Measurements from ENCODE around the gene NFS1. TPM values are rescaled to one million over a fixed set of nuclear protein-coding genes. Genes with fewer than 3 reads are reported as not detected.
A peak's percentile ranks its signal among the peaks of the same experiment; 100 is the strongest.

The NFS1 gene
- polyA plus RNA-seq, 1 donor = 12.6 TPM

DNA sequence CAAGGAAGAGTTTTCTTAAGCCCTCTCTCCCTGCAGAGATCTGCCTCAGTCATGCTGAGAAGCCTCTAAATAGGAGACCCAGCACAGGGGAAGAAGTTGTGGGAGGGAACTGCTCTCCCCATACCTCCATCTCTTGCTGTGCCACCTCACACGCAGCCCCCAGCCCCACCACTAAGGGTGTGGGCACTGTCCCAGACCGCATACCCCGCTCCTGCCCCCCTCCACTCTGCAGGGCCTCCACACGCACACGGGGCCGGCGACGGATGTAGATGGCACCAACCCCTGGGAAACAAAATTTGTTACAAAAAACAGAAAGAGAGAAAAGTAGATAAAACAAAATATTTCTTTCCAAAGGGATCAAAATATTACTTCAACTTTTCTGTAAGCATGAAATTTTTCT is 24.2 kb downstream of the NFS1 start:
- DNase-seq (ENCODE audit: low read depth) = no peak

DNA sequence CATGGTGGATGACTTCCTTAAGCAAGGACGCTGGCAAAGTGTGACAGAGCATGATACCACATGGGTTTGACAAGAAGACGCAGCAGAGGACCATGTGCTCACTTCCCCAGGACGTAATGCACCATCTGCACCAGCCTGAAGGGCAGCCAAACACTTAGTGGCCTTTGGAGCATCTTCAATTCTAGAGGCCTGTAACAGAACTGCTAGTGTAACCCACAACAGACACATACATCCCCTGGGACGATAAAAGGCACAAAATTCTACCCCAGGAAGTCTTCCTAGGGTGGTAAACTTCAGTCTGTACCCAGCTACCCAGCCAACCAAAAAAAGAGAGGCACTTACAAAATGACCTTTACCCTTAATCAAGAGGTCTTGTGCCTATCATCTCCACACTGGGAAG is 25.3 kb downstream of the NFS1 start:
- DNase-seq (ENCODE audit: low read depth) = no peak

DNA sequence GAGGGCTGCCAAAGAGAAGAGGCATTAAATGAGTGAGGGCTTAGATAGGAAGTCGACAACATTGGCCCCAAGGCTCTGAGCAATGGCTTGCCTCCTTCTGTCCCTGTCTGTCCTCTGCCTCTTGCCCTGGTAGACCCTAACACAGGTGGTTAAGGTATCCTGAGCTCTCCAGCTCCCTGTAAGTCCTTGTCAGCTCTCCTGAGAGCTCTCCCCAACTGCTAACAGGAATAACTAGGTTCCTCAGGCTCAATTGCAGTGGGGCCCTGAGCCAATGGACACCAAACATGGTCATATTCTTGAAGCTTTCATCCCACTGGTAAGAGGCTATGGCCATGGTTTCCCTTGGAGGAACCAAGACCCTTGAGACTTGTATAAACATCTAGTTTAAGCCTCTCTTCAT is 29.5 kb downstream of the NFS1 start:
- no peak for DNase-seq (ENCODE audit: low read depth)

DNA sequence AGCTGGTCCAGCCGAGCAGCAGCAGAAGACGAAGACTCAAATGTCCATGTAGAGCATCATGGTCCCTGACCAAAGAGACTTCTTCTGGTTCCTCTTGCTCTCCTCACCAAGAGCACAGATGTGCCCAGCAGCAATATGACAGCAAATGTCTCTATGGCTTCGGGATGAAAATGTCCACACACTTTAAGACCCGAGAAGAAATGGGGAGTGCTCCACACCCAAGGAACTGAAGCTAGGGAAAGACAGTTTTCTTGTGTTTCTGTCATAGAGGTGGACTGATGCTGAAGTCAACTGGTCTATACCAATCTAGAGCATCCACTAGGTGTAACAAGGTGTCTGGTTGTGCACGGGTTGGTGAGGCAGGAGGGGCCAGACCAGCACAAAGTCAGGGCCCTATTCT is 29.9 kb downstream of the NFS1 start:
- DNase-seq (ENCODE audit: low read depth) = no peak

DNA sequence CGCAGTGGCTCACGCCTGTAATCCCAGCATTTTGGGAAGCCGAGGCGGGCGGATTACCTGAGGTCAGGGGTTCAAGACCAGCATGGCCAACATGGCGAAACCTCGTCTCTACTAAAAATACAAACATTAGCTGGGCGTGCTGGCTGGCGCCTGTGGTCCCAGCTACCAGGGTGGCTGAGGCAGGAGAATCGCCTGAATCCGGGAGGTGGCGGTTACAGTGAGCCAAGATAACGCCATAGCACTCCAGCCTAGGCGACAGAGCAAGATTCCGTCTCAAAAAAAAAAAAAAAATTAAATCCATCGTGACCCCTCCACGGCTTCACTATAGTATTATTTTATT is 33.2 kb downstream of the NFS1 start:
- no peak for DNase-seq (ENCODE audit: low read depth)

DNA sequence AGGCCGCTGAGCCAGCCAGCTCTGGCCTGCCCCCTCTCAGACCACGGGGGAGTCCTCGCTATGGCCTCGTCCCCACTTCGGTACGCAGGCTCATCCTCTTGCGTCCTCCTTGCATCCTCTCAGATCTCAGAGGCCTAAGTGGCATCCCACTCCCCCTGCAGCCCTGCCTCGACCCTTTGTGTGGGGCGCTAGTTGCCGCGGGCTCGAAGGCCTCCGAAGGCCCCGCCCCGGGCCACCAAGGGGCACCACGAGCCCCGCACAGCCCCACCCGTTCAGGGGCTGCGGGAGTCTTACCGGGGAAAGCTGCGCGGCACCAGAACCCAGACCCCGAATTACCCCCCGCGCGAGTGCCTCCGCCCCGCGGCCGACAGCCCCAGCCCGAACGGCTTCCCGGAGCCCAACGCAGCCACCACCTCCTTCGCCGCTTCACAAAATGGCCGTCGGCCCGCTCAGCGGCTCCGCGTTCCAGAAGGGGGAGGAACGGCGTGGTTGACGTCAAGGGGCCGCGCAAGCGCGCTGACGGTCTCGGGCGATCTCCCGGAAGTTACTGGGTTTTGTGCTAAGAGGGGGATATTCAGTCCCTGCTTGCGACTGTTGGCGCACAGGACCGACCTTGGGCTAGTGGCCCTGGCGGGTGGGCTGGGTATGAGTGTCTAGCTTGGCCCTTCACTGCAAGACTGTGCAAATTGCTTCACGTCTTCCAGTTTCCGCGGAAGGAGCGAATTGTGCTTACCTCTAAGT is 34.5 kb downstream of the NFS1 start, which contains the start of the genes CPNE1 and RBM12:
Gene CPNE1 (minus strand): TSS at position 435 of the 741 bp plus-strand sequence. CDS start 31,977 bp downstream, outside the sequence.
Gene RBM12 (minus strand): TSS at position 435 of the 741 bp plus-strand sequence. CDS start 9,578 bp downstream, outside the sequence.
- DNase-seq (ENCODE audit: low read depth) = peak; percentile 92

DNA sequence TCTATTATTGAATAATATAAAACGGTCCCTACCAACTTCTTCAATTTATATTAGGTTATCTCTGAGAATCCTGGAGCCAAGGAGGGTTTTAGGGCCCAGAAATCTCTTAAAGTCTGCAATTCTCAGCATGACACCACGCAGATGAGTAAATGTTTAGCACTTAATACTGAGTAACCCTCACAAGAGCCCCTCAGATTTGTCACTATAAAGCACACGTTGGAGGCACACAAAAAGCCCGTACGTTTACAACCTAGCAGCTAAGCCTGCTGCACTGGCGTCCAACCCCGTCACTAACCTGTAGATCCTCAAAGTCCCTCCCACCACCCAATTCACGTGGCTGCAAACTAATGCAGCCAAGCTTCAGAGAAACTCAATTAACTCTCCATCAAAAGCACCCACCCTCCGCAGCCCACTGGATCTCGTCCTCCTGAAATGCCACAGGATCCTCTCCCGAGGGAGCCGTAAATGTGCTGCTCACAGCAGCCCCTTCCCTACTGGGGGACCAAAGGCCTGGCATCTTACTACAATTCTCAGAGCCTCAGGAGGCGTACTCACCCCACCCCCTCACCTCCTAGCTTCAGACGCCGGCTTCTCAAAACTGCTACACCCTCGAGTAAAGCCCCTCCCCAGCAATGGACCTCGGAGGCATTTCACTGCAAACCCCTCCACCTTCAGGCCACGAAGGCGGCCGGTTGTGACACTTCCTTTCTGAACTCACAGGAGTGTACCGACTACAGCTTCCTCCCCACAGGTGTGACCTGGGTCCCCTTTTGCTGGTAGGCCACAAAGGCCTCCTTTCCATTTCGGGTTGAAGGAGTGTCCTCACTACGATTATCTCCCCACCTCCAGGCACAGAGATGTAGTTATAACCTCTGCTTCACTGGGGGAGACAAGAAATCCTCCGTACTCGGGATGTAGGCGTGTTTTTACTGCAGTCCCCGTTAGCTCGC is 35.4 kb downstream of the NFS1 start:
- DNase-seq (ENCODE audit: low read depth) = peak; percentile 6

DNA sequence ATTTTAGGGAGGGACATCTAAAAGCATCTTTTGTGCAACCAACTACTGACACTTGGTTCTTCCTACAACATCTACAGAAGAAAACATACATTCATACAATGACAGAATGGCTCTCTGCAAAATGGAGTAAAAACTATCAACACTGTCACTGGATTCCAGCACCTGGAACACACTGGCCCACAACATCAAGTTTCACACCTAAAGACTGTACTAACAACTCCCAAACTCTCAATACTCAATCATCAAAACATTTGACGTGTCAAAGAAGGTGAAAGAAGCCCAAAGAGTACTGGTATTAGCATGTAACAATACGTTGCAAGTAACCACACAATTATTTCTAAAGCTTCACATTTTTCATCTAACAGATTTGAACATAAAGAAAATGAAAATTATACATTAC is 36.6 kb downstream of the NFS1 start:
- no peak for DNase-seq (ENCODE audit: low read depth)

DNA sequence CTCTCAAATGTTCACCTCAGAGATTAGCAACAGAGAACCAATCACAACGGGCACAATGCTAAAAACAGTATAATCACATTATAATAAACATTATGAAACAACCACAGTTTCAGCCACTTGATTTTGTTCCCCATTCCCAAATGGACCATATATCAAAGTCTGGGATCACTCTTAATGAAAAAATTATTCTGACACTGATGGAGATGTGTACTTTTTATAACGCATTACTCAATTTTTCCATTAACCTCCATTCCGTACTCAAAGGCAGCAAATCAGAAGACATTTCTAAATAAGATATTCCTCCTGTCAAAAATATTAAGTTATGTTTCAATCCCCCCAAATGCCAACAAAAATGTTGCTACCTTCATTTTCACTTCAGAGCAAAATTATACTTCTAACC is 37.2 kb downstream of the NFS1 start:
- no peak for DNase-seq (ENCODE audit: low read depth)

DNA sequence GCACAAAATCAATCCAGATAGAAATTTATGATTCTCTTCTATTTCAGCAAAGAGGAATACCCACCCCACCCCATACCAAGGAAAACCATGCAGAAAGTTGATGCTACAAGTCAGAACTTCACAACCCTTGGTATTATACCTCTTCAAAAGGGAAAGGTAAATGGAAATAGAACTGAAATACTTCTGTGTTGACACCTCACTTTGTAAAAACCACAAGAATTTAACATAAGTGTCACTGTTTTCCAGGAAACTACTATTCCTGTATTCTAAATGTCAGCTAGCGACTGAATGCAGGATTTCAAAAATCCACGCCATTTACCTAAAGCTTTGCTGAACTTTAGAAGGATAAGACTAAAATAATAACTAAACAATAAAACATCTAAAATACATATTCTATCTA is 38.1 kb downstream of the NFS1 start:
- DNase-seq (ENCODE audit: low read depth) = no peak

DNA sequence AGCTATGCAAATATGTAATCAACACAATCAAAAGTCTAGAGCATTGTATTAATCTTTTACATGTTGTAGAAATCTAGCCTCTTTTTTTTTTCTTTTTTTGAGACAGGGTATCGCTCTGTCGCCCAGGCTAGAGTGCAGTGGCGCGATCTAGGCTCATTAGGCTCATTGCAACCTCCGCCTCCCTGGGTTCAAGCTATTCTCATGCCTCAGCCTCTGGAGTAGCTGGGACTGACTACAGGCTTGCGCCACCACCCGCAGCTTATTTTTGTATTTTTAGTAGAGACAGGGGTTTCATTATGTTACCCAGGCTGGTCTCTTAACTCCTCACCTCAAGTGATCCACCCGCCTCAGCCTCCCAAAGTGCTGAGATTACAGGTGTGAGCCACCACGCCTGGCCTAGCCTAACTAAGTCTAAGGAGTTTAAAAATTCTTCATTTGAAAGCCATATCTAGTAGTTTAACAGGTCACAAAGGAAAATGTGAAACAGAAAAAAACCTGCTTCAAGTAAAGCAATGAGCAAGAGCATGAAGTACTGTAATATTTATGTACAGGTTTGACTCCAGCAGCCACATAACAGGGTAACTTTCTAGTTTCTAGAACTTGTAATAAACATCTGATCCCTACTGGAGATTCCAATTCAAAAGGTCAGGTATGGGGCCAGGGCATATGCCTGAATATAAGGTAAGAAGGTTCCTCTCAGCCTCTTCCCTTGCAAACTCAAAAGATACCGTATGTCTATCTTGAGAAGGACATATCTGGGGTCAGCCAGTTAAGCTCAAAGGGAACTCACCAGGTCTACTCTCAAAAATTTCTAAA is 38.8 kb downstream of the NFS1 start:
- no peak for DNase-seq (ENCODE audit: low read depth)

DNA sequence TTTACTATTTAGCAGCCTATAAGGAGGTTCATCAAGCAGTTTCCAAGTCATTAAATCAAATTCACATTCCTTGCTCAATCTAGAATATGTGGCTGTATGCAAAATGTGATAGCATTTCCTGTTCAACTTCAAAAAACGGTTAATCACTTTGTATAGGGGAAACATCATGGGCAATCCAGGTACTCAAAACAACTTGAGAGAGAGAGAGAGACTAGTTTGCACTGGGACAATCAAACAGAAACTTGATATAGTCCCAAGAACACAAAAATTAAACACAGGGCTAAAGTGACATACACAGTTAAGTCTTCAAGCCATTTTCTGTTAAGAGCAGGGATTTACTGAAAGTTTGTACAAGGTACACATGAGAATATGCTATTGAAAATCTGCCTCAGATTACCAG is 41.9 kb downstream of the NFS1 start:
- no peak for DNase-seq (ENCODE audit: low read depth)

DNA sequence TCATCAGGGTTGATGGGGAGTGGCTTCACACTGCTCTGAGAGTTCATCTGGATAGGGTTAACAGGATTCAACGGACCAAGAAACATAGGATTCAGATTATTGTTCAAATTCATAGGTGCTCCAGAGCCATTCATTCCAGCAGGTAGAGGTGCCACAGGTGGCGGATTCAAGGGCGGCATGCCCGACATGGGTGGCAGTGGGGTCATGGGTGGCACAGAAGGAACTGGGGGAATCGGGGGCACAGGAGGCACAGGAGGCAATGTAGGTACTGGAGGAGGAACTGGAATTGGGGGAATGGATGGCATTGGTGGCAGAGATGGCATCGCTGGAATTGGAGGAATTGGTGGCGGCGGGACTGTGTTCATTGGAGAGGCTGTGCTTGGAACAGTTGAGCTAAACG is 44.7 kb downstream of the NFS1 start:
- DNase-seq (ENCODE audit: low read depth) = no peak

DNA sequence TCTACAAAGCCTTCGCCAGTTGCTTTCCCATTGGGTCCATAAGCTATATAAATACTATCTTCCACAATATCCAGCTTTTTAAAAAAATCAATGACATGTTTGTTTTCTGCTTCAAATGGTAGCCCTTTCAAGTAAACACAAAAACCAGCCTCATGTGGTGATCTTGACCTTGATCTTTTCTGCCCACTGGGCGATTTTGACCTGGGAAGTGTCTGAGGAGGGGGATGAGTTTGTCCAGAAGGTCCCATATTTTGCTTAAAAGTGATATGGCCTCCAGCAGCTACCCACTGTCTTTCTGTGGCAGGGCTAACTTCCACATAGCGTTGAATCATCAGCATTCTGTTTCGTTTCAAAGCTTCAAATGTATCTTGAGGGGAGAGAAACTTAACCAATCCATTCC is 45.3 kb downstream of the NFS1 start:
- DNase-seq (ENCODE audit: low read depth) = no peak

DNA sequence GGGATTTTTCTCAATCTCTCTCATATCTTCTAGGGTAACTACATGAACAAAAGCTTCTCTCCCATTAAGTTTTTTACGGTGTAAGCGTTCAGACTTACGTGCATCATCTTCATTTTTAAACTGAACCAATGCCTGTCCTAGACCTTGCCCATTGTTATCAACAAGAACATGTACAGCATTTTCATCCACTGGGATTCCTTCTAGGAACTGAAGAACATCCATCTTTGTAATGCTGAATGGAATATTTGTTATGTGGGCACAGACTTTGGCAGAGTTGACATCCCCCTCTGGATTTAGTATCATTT is 45.8 kb downstream of the NFS1 start:
- no peak for DNase-seq (ENCODE audit: low read depth)

DNA sequence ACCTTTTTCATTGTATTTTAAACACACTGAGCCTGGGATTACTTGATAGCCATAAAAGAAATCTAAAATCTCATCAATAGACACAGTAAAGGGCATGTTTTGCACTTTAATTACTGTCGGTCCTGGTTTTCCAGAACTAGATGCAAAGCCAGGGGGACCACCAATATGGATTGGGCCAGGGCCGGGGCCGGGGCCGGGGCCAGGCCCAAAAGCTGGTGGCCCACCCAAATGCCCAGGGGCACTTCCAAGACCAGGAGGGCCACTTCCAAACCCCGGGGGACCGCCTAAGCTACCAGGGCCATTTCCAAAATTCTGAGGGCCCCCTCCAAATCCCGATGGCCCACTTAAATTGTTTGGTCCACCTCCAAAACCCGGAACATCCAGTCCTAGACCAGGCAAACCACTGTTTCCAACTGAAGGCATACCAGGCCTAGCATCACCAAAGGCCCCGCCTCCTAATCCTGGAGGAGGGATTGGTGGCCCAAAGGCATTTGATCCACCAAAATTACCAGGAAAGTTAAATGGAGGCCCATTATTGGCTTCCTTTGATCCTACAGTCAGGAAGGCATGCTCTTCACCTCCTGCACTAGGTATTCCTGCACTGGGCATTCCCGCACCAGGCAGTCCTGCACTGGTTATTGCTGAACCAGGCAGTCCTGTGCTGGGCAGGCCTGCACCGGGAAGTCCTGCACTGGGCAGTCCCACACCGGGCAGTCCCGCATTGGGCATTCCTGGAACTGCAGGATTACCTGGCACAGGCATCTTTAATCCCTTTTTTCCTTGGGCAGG is 46.3 kb downstream of the NFS1 start:
- DNase-seq (ENCODE audit: low read depth) = no peak

DNA sequence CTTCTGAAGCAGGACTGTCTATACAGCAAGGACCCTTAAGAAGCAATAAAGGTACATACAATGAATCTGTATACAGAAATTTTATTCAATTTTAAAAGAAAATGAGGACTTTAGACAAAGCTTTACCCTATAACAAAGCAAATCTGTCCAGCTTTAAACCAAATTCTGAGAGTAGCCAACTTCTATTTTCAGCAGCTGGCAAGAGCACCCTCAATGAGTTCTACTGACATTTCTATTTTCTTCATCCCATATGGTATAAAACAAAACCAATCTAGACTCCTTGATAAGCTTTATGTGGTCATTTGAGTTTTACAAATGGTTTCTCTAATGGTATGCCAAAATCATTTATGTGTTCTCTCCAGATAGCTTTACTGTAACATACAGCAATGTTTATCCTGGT is 47.2 kb downstream of the NFS1 start:
- DNase-seq (ENCODE audit: low read depth) = no peak

DNA sequence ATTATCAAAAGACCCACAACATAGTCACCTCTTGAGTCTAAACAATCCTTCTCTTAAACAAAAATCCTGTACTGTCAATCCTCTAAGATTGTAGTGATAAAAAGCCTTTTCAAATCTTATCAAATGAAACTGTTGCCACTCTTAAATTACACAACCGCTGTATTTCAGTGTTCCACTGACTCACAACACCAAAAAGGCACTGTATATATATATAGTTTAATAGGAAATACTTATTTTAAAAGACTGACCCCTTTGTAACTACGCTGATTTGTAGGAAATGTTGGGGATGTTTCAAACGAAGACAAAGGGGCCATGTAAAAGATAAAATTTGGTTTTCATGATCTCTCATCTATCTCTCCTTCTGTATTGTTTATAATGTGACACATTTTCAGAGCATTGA is 48.5 kb downstream of the NFS1 start:
- no peak for DNase-seq (ENCODE audit: low read depth)

DNA sequence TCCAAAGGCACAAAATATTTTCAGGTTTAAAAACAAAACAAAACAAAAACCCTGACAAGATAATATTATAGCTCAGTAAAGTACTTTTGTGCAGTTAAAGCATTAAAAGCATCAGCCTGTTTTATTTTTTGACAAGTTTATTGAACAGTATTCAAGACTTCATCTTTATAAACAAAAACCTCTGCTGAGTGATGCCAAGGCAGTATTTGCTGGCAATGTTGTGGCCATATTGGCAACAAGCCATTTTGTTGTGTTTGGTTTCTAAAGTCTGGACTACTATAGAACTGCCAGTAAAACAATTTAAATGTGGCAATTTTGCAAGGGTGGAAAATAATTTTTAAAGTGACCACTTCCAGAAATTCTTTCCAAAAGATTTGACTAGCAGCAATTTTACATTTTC is 50.3 kb downstream of the NFS1 start:
- DNase-seq (ENCODE audit: low read depth) = no peak

DNA sequence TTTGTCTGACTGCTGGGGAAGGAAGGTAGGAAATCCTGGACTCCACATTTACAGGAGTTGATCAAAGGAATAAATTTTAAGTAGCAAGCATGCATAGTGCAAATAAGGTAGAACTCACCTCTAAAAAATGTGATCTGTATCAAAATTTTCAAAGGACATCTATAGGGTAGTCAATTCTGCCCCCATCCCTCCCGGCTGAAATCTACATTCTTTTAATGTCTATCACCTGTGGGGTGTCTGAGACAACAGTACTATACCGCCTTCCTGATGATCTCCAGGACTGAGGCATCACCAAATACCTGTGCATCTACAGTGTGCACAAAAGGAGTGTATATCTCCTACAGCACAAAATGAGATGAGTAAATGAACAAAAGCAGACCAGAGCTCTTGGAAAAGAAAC is 54.3 kb downstream of the NFS1 start:
- no peak for DNase-seq (ENCODE audit: low read depth)

DNA sequence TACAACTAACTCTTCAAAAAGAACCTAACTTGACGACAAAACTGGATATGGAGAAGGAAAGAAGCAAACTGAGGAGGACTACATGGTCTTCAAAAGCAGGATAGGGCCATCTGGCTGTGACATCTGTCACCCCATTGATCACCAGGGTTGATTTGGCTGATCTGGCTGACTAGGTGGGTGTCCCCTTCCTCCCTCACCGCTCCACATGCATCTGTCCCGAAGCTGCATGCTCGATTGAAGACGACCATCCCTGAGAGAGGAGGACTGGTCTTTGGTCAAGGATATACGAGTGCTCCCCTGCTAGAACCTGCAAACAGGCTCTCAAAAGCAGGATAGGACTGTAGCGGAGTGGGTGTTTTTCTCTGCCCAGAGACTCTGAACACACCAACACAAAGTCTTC is 56.1 kb downstream of the NFS1 start:
- DNase-seq (ENCODE audit: low read depth) = no peak

DNA sequence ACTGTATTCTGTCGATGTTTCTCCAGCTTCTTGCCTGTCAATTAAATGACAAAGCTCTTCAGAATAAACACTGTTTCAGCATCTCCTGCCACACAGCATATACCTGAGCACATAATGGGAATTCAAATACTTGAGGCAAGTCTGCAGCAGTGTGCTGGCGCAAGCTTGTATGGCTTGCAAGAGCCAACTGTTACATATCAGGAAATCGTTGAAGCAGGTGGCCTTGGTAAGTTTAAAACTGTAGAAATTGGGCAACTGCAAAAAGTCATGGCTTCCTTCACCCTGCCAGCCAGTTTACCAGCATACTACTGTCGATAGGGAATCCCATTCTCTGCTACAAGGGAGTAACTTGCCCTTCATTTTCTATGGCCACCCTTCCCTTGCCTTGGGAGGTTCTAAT is 57.4 kb downstream of the NFS1 start:
- no peak for DNase-seq (ENCODE audit: low read depth)

Data from forelimb muscle (tissue), 1 donor.